Measurements from ENCODE around the gene NPC1. TPM values are rescaled to one million over a fixed set of nuclear protein-coding genes. Genes with fewer than 3 reads are reported as not detected.

The NPC1 gene
- total RNA-seq, 2 donors from 2014 or later, result 29.9 to 32.3 TPM

- peaks cover 3% of the 10 kb centered on the region for H3K4me1 ChIP-seq
- H3K27me3 ChIP-seq, result no peaks in the 10 kb centered on the region
- DNase-seq, result no peak
- H3K9ac ChIP-seq (ENCODE audit: low read depth in 2 of 2, low read length in 2 of 2), result no peak overlapping the region
- H3K9me3 ChIP-seq, result no peaks in the 10 kb centered on the region
- intact Hi-C loops (cut with DNase I), result no loop called here
- no peak for TF ChIP-seq CTCF (IDR thresholded peaks at IDR 0.05)
- no peak overlapping the region for H3K4me3 ChIP-seq
- no peaks in the 10 kb centered on the region for H3K36me3 ChIP-seq
- no peak overlapping the region for H3K27ac ChIP-seq
Measured at GRCh38 chr18:23631746-23632145, 45.4 kb upstream of the NPC1 start.

GRCh38 chr18:23631312-23631711 is 45.0 kb upstream of the NPC1 start:
- intact Hi-C loops (cut with DNase I), result no loop called here
- no peak overlapping the region for H3K27ac ChIP-seq
- H3K9ac ChIP-seq (ENCODE audit: low read depth in 2 of 2, low read length in 2 of 2), result no peak overlapping the region
- H3K27me3 ChIP-seq, result no peaks in the 10 kb centered on the region
- H3K4me3 ChIP-seq, result no peak overlapping the region
- H3K36me3 ChIP-seq, result no peaks in the 10 kb centered on the region
- no peak for TF ChIP-seq CTCF (IDR thresholded peaks at IDR 0.05)
- H3K4me1 ChIP-seq, result peaks cover 3% of the 10 kb centered on the region
- no peaks in the 10 kb centered on the region for H3K9me3 ChIP-seq
- no peak for DNase-seq

GRCh38 chr18:23629444-23629946 is 43.2 kb upstream of the NPC1 start:
- intact Hi-C loops (cut with DNase I), result loop anchor here (10.0 kb wide), 1 partner anchor 285 kb away; no protein-coding TSS in a partner anchor
- no peak overlapping the region for H3K27ac ChIP-seq

GRCh38 chr18:23627970-23628369 is 41.7 kb upstream of the NPC1 start:
- intact Hi-C loops (cut with DNase I), result loop anchor here (10.0 kb wide), 1 partner anchor 287 kb away; no protein-coding TSS in a partner anchor

More at GRCh38 chr18:23629444-23629946, 43.2 kb upstream of the NPC1 start:
- Histone ChIP-seq H3K36me3 (no peaks in the 10 kb centered on the region), H3K27me3 (no peaks in the 10 kb centered on the region), H3K4me3 (no peak overlapping the region), H3K4me1 (peaks cover 3% of the 10 kb centered on the region), H3K9me3 (no peaks in the 10 kb centered on the region), H3K9ac (ENCODE audit: low read depth in 2 of 2, low read length in 2 of 2) (no peak overlapping the region)
- no peak for TF ChIP-seq CTCF (IDR thresholded peaks at IDR 0.05)
- peak; percentile 32 for DNase-seq

GRCh38 chr18:23627321-23627720 is 41.0 kb upstream of the NPC1 start:
- DNase-seq, result peak; percentile 49
- no peaks in the 10 kb centered on the region for H3K36me3 ChIP-seq
- no peak overlapping the region for H3K4me3 ChIP-seq
- H3K4me1 ChIP-seq, result peaks cover 3% of the 10 kb centered on the region
- H3K9ac ChIP-seq (ENCODE audit: low read depth in 2 of 2, low read length in 2 of 2), result no peak overlapping the region
- no peak for TF ChIP-seq CTCF (IDR thresholded peaks at IDR 0.05)
- no peaks in the 10 kb centered on the region for H3K27me3 ChIP-seq
- intact Hi-C loops (cut with DNase I), result loop anchor here (10.0 kb wide), 1 partner anchor 287 kb away; no protein-coding TSS in a partner anchor
- H3K9me3 ChIP-seq, result no peaks in the 10 kb centered on the region
- H3K27ac ChIP-seq, result no peak overlapping the region

More at GRCh38 chr18:23627970-23628369, 41.7 kb upstream of the NPC1 start:
- H3K27me3 ChIP-seq, result no peaks in the 10 kb centered on the region
- DNase-seq, result no peak
- no peaks in the 10 kb centered on the region for H3K36me3 ChIP-seq
- TF ChIP-seq CTCF (IDR thresholded peaks at IDR 0.05), result no peak
- H3K4me3 ChIP-seq, result no peak overlapping the region
- H3K9ac ChIP-seq (ENCODE audit: low read depth in 2 of 2, low read length in 2 of 2), result no peak overlapping the region
- no peak overlapping the region for H3K27ac ChIP-seq
- H3K4me1 ChIP-seq, result peaks cover 3% of the 10 kb centered on the region
- no peaks in the 10 kb centered on the region for H3K9me3 ChIP-seq

All from colonic mucosa (tissue), 4 donors.